K562 (cell line): ENCODE measurements around the gene HOXB6. TPM values are rescaled to one million over a fixed set of nuclear protein-coding genes. Genes with fewer than 3 reads are reported as not detected.

Experiments used
- CC2D1A ChIP-seq: fragments of 450-650 bp; IDR thresholded peaks from 2 replicates; pipeline ENCODE4 v1.6.1; 2017; ENCODE audit warnings: mild to moderate bottlenecking
- CLOCK ChIP-seq: fragments of 250-450 bp; sonication (Bioruptor Pico); IDR thresholded peaks from 2 replicates; pipeline ENCODE4 v1.4.0; 2020; ENCODE audit warnings: mild to moderate bottlenecking, moderate library complexity, borderline replicate concordance
- ETS1 ChIP-seq: conservative IDR thresholded peaks from 2 replicates; pipeline ENCODE4 v1.6.1; 2011; ENCODE audit warnings: low read depth, mild to moderate bottlenecking, low read length; ENCODE audit not compliant: control insufficient read depth
- FOXK2 ChIP-seq, 2 experiments: fragments of 450-650 bp; IDR thresholded peaks in 1 of 2; conservative IDR thresholded peaks in 1 of 2; 2 replicates each; pipeline ENCODE4 v1.6.1; 2016; ENCODE audit warnings: low read depth in 2 of 2, mild to moderate bottlenecking in 1 of 2
- GABPB2 ChIP-seq: fragments of 250-450 bp; sonication (Bioruptor Pico); conservative IDR thresholded peaks from 2 replicates; pipeline ENCODE4 v1.5.1; 2021; ENCODE audit warnings: mild to moderate bottlenecking
- HCFC1 ChIP-seq: IDR thresholded peaks from 2 replicates; pipeline ENCODE4 v1.6.1; 2012; ENCODE audit warnings: low read depth, low read length, improper control_type of control experiment
- KLF10 ChIP-seq: fragments of 250-450 bp; sonication (Bioruptor Pico); IDR thresholded peaks from 2 replicates; pipeline ENCODE4 v1.6.1; 2021; ENCODE audit warnings: matching md5 sums
- MITF ChIP-seq: IDR thresholded peaks from 2 replicates; pipeline ENCODE4 v1.6.1; 2014; ENCODE audit warnings: antibody characterized with exemption
- MYBL2 ChIP-seq, 2 experiments: fragments of 450-650 bp in 1 of 2; sonication (generic) in 1 of 2; formaldehyde crosslinking in 1 of 2; IDR thresholded peaks; 2 replicates each; pipeline versions ENCODE4 v1.6.1 to v1.8.1; 2017 to 2022; ENCODE audit warnings: borderline replicate concordance in 1 of 2, inconsistent platforms in 1 of 2, low read depth in 1 of 2, mild to moderate bottlenecking in 1 of 2, missing genetic modification reagents in 1 of 2, moderate library complexity in 1 of 2
- NONO ChIP-seq, 2 experiments: fragments of 200-400 bp in 1 of 2; fragments of 450-650 bp in 1 of 2; formaldehyde crosslinking in 1 of 2; IDR thresholded peaks; 2 replicates each; pipeline ENCODE4 v1.6.1; 2017; ENCODE audit warnings: low read depth in 2 of 2, mild to moderate bottlenecking in 2 of 2, moderate library complexity in 2 of 2, low read length in 1 of 2
- PBX2 ChIP-seq, 2 experiments: IDR thresholded peaks in 1 of 2; conservative IDR thresholded peaks in 1 of 2; 2 replicates each; pipeline ENCODE4 v1.6.1; 2016; ENCODE audit warnings: low read depth in 2 of 2, mild to moderate bottlenecking in 1 of 2, missing compliant biosample characterization in 1 of 2, missing genetic modification characterization in 1 of 2, moderate library complexity in 1 of 2
- RFX7 ChIP-seq: fragments of 250-450 bp; sonication (Bioruptor Pico); IDR thresholded peaks from 2 replicates; pipeline ENCODE4 v1.5.1; 2021; ENCODE audit warnings: mild to moderate bottlenecking
- STAT5B ChIP-seq: fragments of 250-450 bp; sonication (Bioruptor Pico); IDR thresholded peaks from 2 replicates; pipeline ENCODE4 v1.8.0; 2021; ENCODE audit warnings: mild to moderate bottlenecking, inconsistent platforms
- TBP ChIP-seq: optimal IDR thresholded peaks from 2 replicates; pipeline ENCODE3; 2011; ENCODE audit warnings: low read depth, low read length, improper control_type of control experiment
- TFAM ChIP-seq: fragments of 250-450 bp; sonication (Bioruptor Pico); conservative IDR thresholded peaks from 2 replicates; pipeline ENCODE4 v1.5.0; 2021; ENCODE audit warnings: mild to moderate bottlenecking, moderate library complexity
- ZNF121 ChIP-seq: sonication (generic); formaldehyde crosslinking; conservative IDR thresholded peaks from 2 replicates; pipeline ENCODE4 v1.8.0; 2022; ENCODE audit warnings: missing genetic modification reagents
- ZNF124 ChIP-seq: sonication (generic); formaldehyde crosslinking; IDR thresholded peaks from 2 replicates; pipeline ENCODE4 v1.8.1; 2022; ENCODE audit warnings: missing genetic modification reagents
- ZNF444 ChIP-seq: fragments of 250-450 bp; sonication (Bioruptor Pico); IDR thresholded peaks from 2 replicates; pipeline ENCODE4 v1.4.0; 2020; ENCODE audit warnings: mild to moderate bottlenecking, moderate library complexity
- ZNF695 ChIP-seq: fragments of 450-650 bp; formaldehyde crosslinking; IDR thresholded peaks from 2 replicates; pipeline ENCODE4 v1.4.0; 2020; ENCODE audit warnings: mild to moderate bottlenecking, moderate library complexity
- polyA plus RNA-seq, 8 experiments: library from polyadenylated mRNA; depleted of rRNA in 4 of 8; stranded (reverse) in 5 of 8; unstranded in 3 of 8; fragments of >200 nt; fragmentation: Nextera tagmentation in 2 of 8; fragmentation: Illumina TruSeq in 1 of 8; extraction: Ambion mirVana in 2 of 8; extraction: Trizol in 1 of 8; gene quantifications; 2 replicates each; pipeline versions ENCODE4 v1.2.1 to v1.2.3, GENCODE V29; 2011 to 2014; ENCODE audit warnings: inconsistent platforms in 1 of 8, missing spikeins in 1 of 8
- total RNA-seq, 7 experiments: library from RNA; depleted of rRNA in 6 of 7; stranded (reverse); fragments of >200 nt in 6 of 7; fragmentation: Illumina TruSeq in 2 of 7; extraction: Trizol in 2 of 7; gene quantifications; 2 replicates each; pipeline versions ENCODE4 v1.2.1 to v1.2.3, GENCODE V29; 2011 to 2021; ENCODE audit warnings: low replicate concordance in 1 of 7

Gene HOXB6
- total and polyA plus RNA-seq, 9 of the 15 experiments (the other 6 are each of a cell fraction or from before 2014, with no cell fraction given): 1.2 to 14.8 (median 4.9) TPM

- TF ChIP-seq PBX2 (CRISPR knock-in tag; IDR thresholded peaks at IDR 0.05; ENCODE audit: low read depth): no peak
- TF ChIP-seq PBX2 (tag; conservative IDR thresholded peaks at IDR 0.05; ENCODE audit: low read depth): peak; percentile 86
- TF ChIP-seq ZNF124: no peak
- no peak for TF ChIP-seq CLOCK
- no peak for TF ChIP-seq NONO (IDR thresholded peaks at IDR 0.05; ENCODE audit: low read depth in 2 of 2, low read length in 1 of 2)
- no peak for TF ChIP-seq MITF
- TF ChIP-seq CC2D1A: no peak
- no peak for TF ChIP-seq RFX7 (CRISPR knock-in tag)
- no peak for TF ChIP-seq MYBL2 (IDR thresholded peaks at IDR 0.05; ENCODE audit: low read depth)
- TF ChIP-seq MYBL2 (CRISPR knock-in tag; IDR thresholded peaks at IDR 0.05; ENCODE audit: borderline replicate concordance): no peak
- TF ChIP-seq TBP: peak; percentile 72
- TF ChIP-seq ETS1: no peak
- TF ChIP-seq STAT5B (CRISPR knock-in tag): no peak
- no peak for TF ChIP-seq TFAM (CRISPR knock-in tag)
- TF ChIP-seq ZNF695 (CRISPR knock-in tag): no peak
- no peak for TF ChIP-seq GABPB2
- peak in 1 of 2 experiments; percentile 67; a peak in 1 of 4 replicates for TF ChIP-seq FOXK2 (conservative IDR thresholded peaks at IDR 0.05 in 1 of 2, IDR thresholded peaks at IDR 0.05 in 1 of 2; ENCODE audit: low read depth in 2 of 2)
- TF ChIP-seq HCFC1: no peak
- TF ChIP-seq KLF10 (CRISPR knock-in tag): no peak
- TF ChIP-seq ZNF444: peak; percentile 82
- no peak for TF ChIP-seq ZNF121 (CRISPR knock-in tag)
These were observed 57.6 kb downstream of the HOXB6 start (continued) for GRCh38 chr17:48546924-48547807.
